Measurements from ENCODE around the gene PLCD1.

DNA sequence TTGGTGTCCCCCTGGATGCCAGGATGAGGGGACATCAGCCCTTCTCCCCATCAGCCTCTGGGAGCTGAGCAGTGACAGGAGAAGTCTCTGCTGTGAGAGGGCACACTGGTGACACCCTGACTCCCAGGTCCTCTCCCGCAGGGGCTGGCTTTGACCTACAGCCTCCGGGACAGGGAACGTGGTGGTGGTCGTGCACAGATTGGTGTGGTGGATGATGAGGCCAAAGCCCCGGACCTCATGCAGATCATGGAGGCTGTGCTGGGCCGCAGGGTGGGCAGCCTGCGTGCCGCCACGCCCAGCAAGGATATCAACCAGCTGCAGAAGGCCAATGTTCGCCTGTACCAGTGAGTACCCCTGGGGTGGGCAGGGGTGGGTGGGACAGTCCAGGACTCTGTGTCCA, 32.1 kb downstream of the PLCD1 start:
- TF ChIP-seq CTCF (IDR thresholded peaks at IDR 0.05) = no peak
- no peak for TF ChIP-seq POLR2AphosphoS5 (IDR thresholded peaks at IDR 0.05)
